ENCODE measurements around the gene TIMP3.

TIMP3 gene

GRCh38 chr22:32839831-32840584, 38.5 kb downstream of the TIMP3 start:
- ChIA-PET POLR2A (no interaction called here), CTCF (interaction anchor here (0.9 kb wide), 1 partner anchor 43 kb away, joined by 5 read pairs; no protein-coding TSS in a partner anchor)
- Histone ChIP-seq H3K27ac (ENCODE audit: extremely low read depth, low read depth, low read length) (no peak overlapping the region), H3K4me3 (ENCODE audit: low read depth, low read length) (no peak overlapping the region), H3K4me1 (ENCODE audit: control insufficient read depth, insufficient read depth, low read length) (peaks cover 5% of the 10 kb centered on the region), H3K9me3 (ENCODE audit: control insufficient read depth, insufficient read depth, low read depth, low read length) (no peaks in the 10 kb centered on the region), H3K36me3 (ENCODE audit: control insufficient read depth in 2 of 2, insufficient read depth in 1 of 2, low read length in 2 of 2) (no peaks in the 10 kb centered on the region)
- TF ChIP-seq ZNF37A (tag by site-specific recombination; IDR thresholded peaks at IDR 0.05) (no peak), ZNF155 (tag by site-specific recombination; IDR thresholded peaks at IDR 0.05) (no peak), ZNF416 (tag by site-specific recombination; IDR thresholded peaks at IDR 0.05) (no peak), ZBTB7A (tag by site-specific recombination; IDR thresholded peaks at IDR 0.05; ENCODE audit: low read depth) (no peak), ZNF843 (tag by site-specific recombination; IDR thresholded peaks at IDR 0.05) (no peak), ZNF2 (tag by site-specific recombination; IDR thresholded peaks at IDR 0.05) (no peak), ZNF501 (tag by site-specific recombination; IDR thresholded peaks at IDR 0.05) (no peak), TCF7L2 (IDR thresholded peaks at IDR 0.05; ENCODE audit: borderline replicate concordance, low read depth, low read length) (no peak), ZNF521 (tag by site-specific recombination; IDR thresholded peaks at IDR 0.05) (no peak), ZSCAN16 (tag by site-specific recombination; IDR thresholded peaks at IDR 0.05) (no peak), ZNF514 (tag by site-specific recombination; IDR thresholded peaks at IDR 0.05) (no peak), ZNF558 (tag by site-specific recombination; IDR thresholded peaks at IDR 0.05) (no peak), MZF1 (tag by site-specific recombination; IDR thresholded peaks at IDR 0.05; ENCODE audit: borderline replicate concordance) (no peak), YY1 (tag by site-specific recombination; IDR thresholded peaks at IDR 0.05) (no peak), ZNF473 (tag by site-specific recombination; IDR thresholded peaks at IDR 0.05) (no peak), ZNF140 (tag by site-specific recombination; IDR thresholded peaks at IDR 0.05) (no peak)
- TF ChIP-seq, protein P1, sequence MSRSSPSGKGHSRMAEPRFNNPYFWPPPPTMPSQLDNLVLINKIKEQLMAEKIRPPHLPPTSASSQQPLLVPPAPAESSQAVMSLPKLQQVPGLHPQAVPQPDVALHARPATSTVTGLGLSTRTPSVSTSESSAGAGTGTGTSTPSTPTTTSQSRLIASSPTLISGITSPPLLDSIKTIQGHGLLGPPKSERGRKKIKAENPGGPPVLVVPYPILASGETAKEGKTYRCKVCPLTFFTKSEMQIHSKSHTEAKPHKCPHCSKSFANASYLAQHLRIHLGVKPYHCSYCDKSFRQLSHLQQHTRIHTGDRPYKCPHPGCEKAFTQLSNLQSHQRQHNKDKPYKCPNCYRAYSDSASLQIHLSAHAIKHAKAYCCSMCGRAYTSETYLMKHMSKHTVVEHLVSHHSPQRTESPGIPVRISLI (tag by site-specific recombination; IDR thresholded peaks at IDR 0.05): no peak
- TF ChIP-seq, protein P2, sequence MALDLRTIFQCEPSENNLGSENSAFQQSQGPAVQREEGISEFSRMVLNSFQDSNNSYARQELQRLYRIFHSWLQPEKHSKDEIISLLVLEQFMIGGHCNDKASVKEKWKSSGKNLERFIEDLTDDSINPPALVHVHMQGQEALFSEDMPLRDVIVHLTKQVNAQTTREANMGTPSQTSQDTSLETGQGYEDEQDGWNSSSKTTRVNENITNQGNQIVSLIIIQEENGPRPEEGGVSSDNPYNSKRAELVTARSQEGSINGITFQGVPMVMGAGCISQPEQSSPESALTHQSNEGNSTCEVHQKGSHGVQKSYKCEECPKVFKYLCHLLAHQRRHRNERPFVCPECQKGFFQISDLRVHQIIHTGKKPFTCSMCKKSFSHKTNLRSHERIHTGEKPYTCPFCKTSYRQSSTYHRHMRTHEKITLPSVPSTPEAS (tag by site-specific recombination; IDR thresholded peaks at IDR 0.05): no peak
- TF ChIP-seq, protein P3, sequence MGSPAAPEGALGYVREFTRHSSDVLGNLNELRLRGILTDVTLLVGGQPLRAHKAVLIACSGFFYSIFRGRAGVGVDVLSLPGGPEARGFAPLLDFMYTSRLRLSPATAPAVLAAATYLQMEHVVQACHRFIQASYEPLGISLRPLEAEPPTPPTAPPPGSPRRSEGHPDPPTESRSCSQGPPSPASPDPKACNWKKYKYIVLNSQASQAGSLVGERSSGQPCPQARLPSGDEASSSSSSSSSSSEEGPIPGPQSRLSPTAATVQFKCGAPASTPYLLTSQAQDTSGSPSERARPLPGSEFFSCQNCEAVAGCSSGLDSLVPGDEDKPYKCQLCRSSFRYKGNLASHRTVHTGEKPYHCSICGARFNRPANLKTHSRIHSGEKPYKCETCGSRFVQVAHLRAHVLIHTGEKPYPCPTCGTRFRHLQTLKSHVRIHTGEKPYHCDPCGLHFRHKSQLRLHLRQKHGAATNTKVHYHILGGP (tag by site-specific recombination; IDR thresholded peaks at IDR 0.05): no peak

DNA sequence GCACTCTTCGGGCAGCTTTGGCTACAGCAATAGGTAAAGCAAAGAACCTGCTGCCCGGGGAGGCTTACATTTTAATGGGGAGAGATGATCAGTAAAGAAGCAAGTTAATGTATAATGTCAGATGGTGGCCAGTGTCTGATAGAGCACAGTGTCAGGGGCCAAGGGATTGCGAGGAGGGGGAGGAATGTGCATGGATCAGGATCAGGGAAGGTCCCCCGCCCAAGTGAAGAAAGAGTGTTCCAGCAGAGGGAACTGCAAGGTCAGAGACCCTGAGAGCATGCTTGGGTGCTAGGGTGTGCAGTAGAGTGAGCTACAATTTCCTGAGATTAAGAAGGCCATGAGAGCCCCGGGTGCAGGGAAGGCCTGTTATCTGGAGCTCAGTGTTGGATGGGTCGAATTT, 39.7 kb downstream of the TIMP3 start:
- H3K4me3 ChIP-seq (ENCODE audit: low read depth, low read length): no peak overlapping the region
- H3K9me3 ChIP-seq (ENCODE audit: control insufficient read depth, insufficient read depth, low read depth, low read length): no peaks in the 10 kb centered on the region
- peaks cover 5% of the 10 kb centered on the region for H3K4me1 ChIP-seq (ENCODE audit: control insufficient read depth, insufficient read depth, low read length)
- ChIA-PET CTCF (interaction anchor here (0.7 to 1.1 kb wide), 2 partner anchors 10 to 42 kb away, joined by 3 read pairs; no protein-coding TSS in a partner anchor), POLR2A (interaction anchor here (0.6 kb wide), 1 partner anchor 9 kb away, joined by 4 read pairs; no protein-coding TSS in a partner anchor)
- no peaks in the 10 kb centered on the region for H3K36me3 ChIP-seq (ENCODE audit: control insufficient read depth in 2 of 2, insufficient read depth in 1 of 2, low read length in 2 of 2)
- no peak overlapping the region for H3K27ac ChIP-seq (ENCODE audit: extremely low read depth, low read depth, low read length)
- no peak for TF ChIP-seq ZNF837 (tag by site-specific recombination; IDR thresholded peaks at IDR 0.05)
- no peak for TF ChIP-seq ZNF776 (tag by site-specific recombination; IDR thresholded peaks at IDR 0.05; ENCODE audit: borderline replicate concordance)
- TF ChIP-seq ZNF214 (tag by site-specific recombination; IDR thresholded peaks at IDR 0.05; ENCODE audit: borderline replicate concordance): no peak
- TF ChIP-seq ZNF791 (tag by site-specific recombination; IDR thresholded peaks at IDR 0.05): no peak
- TF ChIP-seq MEIS1 (CRISPR knock-in tag; IDR thresholded peaks at IDR 0.05; ENCODE audit: borderline replicate concordance): no peak
- no peak for TF ChIP-seq ZNF394 (tag by site-specific recombination; IDR thresholded peaks at IDR 0.05; ENCODE audit: borderline replicate concordance)
- TF ChIP-seq ZNF629 (tag by site-specific recombination; IDR thresholded peaks at IDR 0.05): no peak
- TF ChIP-seq ZNF701 (tag by site-specific recombination; IDR thresholded peaks at IDR 0.05): no peak
- no peak for TF ChIP-seq ZBTB7A (tag by site-specific recombination; IDR thresholded peaks at IDR 0.05; ENCODE audit: low read depth)
- no peak for TF ChIP-seq ZNF121 (tag by site-specific recombination; IDR thresholded peaks at IDR 0.05)
- TF ChIP-seq ZIC2 (tag by site-specific recombination; IDR thresholded peaks at IDR 0.05): no peak
- TF ChIP-seq ZNF626 (tag by site-specific recombination; IDR thresholded peaks at IDR 0.05): no peak
- no peak for TF ChIP-seq ZNF174 (tag by site-specific recombination; IDR thresholded peaks at IDR 0.05)

Data from HEK293 (cell line).